HG02943 (cell line): Measurements from ENCODE around the gene TLR9.

Source experiments
- ATAC-seq: cut with Tn5 transposase; IDR thresholded peaks from one replicate; pipeline ENCODE4 v1.9.1; 2021; ENCODE audit warnings: mild to moderate bottlenecking, low read depth, moderate library complexity; ENCODE audit not compliant: unreplicated experiment

TLR9 gene

DNA sequence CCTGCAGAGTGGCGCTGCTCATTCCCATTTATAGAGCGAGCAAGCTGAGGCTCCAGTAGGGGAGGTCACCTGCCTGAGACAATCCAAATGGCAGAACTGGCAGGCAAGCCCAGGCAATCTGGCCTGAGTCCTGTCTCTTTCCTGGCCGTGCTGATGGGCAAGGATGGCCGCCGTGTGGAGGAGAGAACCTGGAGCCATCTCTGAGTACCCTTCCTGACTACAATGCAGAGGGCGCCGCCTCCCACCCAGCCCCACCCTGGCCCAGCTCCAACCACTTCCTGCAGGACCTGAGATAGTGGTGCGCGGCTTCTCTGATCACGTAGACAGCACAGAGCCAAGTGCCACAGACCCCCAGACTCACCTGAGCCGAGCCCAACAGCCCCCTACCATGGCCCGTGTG lies 7.0 kb downstream of the TLR9 start:
- ATAC-seq, result no peak

DNA sequence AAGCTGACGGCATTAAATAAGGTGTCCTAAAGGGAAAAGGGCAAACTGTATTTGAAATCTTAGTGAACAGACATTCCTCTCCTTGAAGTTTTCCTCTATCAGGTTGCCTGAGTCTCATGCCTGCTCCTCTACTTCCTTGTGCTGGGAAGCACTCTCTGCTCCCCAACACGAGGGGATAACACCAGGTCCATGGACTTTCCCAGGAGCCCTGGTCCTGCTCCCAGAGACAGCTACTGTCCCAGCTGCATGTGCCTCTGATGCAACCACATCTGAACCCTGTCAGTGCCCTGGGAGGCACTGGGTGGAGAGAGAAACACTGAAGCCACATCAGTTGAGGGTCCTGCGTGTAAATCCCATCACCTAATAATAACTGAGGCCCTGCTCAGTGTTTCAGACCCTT lies 7.4 kb downstream of the TLR9 start:
- no peak for ATAC-seq

DNA sequence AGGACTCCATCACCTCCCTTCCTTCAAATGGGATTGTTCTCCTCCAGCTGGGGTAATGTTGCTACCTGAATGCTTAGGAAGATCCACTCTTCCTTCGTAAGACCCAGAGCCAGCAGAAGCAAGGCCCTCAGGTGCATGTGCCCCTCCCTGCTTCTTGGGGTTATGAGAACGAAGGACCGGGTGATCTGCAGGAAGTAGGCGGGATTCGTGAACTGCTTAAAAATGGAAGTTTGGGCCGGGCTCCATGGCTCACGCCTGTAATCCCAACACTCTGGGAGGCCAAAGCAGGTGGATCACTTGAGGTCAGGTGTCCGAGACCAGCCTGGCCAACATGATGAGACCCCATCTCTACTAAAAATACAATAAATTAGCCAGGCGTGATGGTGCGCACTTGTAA lies 8.0 kb downstream of the TLR9 start:
- ATAC-seq, result no peak

DNA sequence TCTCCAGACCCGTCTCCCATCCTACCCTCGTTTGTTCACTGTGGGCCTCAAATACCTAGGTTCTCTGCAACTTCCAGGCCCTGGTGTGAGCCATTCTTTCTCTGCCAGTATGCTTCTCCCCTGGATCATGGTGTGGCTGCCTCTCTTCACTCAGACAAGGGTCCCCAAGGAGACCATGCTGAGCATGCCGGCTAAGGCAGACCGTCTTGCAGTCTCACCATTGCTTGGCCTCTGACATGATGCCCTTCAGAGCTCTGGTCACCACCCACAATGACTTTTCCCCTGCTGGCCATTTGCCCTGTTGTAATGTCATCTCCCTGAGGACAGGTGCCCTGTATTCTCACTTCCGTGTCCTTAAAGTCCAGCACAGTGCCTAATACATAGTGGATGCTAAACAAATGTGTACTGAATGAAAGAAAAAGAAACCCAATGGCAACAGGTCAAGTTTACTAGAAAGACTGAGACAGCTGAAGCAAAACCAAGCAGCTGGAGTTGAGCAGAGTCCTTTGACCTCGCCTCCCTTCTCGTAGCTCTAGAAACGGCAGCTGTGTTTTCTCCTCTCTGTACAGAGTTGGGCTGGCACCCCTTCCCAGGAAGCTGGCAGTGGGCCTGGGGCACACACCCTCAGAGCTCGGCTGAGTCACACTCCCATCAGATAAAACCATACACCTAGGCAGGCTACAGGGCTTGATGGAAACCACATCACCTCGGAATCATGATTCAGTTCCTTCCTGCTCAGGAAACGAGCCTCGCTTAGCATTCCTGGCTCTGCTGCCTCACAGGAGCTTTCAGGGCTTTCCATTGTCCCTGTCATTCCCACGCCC lies 8.6 kb downstream of the TLR9 start:
- ATAC-seq, result no peak

DNA sequence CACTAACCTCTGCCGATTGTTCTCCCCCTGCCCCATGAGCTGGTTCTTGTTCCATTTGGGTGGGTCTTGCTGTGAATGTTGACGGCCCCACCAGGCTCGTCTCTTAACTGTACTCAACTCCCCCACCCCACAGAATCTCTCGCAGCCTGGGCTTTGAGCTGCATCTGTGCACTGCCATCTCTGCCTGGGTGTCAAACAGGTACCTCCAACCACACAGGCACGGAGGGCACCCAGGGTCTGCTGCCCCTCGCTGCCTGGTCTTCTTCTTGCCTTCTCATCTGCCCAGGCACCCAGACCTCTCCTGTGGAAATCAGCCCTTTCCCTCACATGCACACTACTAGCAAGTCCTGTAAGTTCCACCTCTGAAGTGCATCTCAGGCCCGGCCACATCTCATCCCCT lies 10.1 kb downstream of the TLR9 start:
- ATAC-seq, result no peak

DNA sequence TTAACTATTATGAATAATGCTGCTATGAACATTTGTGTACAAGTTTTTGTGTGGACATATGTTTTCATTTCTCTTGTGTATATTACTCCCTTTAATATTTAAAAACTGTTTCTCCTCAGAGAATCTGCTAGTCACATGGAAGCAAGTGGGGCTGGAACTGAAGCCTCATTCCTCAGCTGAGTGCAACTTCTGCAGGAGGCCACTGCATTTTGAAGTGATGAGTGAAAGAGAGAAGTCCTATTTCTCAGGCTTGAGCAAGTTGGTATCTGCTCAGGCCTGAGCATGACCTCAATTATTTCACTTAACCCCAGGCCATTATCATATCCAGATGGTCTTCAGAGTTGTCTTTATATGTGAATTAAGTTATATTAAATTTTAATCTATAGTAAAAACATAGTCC lies 11.5 kb downstream of the TLR9 start:
- ATAC-seq, result no peak

DNA sequence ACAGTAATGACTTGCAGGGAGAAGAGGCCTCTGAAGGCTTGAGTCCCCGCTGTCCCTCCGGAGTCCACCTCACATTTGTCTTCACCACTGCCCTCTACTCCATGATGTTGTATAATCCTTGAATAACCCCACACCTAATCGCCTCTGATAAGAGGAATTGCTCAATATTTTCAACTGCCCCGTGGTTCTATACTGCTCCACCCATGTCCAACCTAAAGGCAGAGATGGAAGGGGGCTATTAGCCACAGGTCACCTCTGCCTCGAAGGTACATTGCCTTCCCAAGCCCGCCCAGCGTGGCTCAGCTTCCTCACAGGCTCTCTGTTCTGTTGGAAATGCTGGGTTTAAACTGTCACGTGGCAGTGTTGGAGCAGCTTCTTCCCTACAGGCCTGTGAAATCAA lies 12.4 kb downstream of the TLR9 start:
- ATAC-seq, result no peak

DNA sequence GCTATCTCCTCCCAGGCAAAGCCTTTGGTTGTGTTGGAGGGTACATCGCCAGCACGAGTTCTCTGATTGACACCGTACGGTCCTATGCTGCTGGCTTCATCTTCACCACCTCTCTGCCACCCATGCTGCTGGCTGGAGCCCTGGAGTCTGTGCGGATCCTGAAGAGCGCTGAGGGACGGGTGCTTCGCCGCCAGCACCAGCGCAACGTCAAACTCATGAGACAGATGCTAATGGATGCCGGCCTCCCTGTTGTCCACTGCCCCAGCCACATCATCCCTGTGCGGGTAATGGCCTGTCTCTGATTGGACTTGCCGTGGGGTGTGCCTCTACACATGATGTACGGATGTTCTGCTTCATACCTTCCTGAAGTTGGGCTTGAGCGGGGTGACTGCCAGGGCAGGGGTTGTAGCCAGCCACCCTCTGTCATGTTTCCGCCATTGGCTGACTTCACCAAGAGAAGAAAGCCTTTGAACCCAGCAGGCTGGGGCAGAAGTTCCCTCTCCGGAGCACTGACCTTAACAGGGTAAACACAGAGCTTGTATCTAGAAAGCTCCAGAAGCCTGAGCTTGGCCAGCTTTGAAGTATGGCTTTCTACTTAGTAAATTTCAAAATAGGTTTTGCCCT lies 14.1 kb downstream of the TLR9 start:
- no peak for ATAC-seq

DNA sequence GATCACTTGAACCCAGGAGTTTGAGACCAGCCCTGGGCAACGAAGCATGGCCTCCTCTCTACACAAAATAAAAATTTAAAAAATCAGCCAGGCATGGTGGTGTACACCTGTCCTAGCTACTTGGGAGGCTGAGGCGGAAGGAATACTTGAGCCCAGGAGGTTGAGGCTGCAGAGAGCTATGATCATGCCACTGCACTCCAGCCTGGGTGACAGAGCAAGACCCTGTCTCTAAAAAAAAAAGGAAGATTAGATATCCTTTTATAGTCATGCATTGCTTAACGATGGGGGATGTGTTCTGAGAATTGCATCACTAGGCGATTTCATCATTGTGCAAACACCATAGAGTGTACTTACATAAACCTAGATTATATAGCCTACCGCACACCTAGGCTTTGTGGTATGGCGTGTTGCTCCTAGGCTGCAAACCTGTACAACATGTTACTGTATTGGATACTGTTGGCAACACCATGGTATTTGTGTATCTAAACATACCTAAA lies 14.8 kb downstream of the TLR9 start:
- no peak for ATAC-seq

DNA sequence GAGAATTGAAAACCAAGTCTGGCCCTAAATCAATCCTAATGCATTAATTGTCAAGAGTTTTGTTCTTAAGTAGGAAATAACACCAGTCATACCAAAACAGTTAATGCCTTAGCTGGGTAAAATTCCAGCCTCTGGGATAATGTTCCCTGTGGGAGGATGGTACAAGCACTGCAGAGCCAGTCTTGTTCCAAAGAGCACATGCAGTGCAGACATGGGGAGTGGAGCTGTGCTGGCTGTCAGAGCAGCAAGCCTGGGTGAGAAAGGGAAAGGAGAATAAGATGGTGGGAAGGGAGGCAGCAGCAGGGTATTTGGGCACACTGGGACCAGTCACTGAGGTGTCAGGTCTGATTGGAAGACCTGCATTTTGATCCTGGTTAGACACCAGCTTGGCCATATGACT lies 15.4 kb downstream of the TLR9 start:
- ATAC-seq, result no peak

DNA sequence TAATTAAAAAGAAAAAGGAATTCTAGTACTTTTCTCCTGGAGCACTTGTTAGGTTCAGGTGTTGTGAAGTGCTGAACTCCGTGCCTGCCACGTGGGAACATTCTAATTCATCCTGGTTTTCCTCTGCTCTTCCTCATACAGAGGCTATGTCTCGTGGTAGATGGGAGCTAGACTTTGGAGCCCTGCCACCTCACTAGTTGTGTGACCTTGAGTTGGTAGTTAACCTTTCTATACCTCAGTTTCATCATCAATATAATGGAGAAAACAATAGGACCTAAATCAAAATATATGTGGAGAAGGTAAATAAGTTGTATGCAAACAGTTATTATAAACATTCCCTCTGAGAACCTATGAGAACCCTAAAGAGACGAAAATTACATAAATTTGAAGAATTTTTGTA lies 16.9 kb downstream of the TLR9 start:
- no peak for ATAC-seq

DNA sequence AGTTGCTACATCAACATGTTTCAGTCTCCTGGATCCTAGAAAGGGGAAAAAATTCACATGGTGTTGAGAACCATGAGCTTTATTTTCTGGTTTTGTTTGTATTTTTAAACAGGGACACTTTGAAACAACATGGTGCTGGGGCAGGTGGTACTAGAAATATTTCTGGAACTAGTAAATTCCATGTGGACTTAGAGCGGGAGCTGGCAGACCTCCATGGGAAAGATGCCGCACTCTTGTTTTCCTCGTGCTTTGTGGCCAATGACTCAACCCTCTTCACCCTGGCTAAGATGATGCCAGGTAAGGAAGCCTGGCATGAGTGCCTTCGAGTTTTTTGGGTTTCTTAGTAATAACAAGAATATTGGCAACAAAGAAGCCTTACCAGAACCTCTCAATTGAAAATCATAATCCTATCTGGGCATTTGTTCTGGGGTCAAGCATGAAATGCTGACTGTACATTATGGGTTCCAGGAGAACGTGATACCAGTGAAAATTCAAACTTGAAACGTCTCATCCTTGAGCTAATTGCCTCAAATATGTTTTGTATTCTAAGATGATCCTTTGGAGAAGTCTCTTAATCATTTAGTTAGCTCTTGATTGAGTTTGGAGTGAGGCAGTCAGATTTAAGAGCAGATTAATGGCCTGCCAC lies 19.6 kb downstream of the TLR9 start:
- ATAC-seq, result no peak

DNA sequence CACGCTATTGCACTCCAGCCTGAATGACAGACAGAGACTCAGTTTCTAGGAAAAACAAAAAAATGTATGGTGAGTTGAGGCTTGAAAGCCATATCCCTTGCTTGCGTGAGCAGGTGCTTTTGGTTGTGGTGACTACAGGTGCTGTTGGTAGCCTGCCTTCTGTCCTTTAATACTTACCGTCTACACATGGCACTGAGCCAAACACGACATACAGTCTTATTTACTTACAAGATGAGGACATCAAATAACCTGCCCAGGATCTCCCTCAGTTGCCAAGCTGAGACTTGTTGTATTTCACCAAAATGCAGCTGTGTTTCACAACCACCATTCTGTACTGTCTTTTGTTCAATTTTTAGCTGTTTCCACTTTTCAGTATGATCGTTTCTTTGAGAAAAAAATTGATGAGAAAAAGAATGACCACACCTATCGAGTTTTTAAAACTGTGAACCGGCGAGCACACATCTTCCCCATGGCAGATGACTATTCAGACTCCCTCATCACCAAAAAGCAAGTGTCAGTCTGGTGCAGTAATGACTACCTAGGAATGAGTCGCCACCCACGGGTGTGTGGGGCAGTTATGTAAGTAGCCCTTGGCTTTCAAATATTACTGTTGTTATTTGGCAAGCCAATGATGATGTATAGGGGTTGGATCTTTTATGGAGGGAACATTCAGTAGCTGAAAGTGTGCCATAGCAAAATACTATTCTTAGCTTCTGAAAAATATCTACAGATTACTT lies 20.9 kb downstream of the TLR9 start:
- no peak for ATAC-seq

DNA sequence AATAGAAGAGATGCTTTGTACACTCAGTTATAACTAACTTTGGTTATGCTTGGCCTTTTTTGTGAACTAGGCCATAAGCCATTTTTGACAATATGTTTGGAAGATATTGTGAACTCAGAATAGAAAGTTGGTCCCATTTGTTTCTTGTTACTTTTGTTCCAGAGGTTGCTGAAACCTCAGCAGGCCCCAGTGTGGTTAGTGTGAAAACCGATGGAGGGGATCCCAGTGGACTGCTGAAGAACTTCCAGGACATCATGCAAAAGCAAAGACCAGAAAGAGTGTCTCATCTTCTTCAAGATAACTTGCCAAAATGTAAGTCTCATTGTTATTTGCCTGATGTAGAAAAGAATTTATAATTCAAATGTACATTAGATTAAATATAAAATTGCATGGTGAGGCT lies 21.7 kb downstream of the TLR9 start:
- no peak for ATAC-seq

DNA sequence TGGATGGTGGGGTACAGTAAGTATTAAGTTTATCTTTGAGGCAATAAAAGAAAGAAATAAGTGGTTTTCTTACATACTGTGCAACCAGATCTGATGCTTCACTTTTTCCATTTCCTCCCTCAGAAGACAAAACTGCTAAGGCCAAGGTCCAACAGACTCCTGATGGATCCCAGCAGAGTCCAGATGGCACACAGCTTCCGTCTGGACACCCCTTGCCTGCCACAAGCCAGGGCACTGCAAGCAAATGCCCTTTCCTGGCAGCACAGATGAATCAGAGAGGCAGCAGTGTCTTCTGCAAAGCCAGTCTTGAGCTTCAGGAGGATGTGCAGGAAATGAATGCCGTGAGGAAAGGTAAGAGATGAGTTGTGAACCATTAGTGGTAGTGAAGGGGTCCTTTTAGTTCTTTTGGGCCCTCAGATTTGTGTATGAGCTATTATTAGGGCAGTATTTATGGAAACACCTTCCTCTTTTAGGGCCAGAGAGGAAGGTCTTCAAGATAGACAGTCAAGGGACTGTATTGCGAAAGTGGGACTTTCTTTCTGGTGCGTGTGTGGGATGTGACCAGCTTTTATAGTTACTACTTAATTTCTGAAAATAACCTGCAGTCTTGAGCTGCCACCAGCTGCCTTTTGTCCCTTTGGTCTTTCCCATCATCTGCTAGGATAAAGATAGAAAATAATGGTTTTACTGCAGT lies 22.9 kb downstream of the TLR9 start:
- no peak for ATAC-seq

DNA sequence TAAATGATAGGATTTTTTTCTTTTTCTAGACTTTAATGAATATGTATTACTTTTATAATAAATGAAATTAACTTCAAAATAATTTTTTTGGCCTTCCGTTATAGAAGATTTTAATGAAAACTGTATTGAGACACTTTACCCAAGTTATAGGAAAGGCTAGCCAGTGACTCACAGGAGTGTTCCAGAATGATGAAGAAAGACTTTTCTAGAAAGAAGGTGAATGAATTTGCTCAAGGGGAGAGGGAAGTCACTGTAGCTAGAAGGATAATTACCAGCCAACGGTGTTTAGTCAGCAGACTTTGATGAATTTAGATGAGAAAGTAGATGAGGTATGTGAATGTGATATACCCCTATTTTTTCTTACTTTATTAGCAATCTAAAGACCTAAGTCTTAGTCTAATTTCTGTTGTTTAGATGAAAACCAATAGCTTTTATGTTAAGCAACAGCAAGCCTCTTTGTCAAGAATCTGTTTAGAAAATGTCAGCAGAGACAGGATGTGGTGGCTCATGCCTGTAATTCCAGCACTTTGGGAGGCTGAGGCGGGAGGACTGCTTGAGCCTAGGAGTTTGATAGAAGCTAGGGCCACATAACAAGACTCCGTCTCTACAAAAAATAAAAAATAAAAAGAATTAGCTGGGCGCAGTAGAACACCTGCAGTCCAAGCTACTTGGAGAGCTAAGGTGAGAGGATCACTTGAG lies 24.3 kb downstream of the TLR9 start:
- ATAC-seq, result no peak

DNA sequence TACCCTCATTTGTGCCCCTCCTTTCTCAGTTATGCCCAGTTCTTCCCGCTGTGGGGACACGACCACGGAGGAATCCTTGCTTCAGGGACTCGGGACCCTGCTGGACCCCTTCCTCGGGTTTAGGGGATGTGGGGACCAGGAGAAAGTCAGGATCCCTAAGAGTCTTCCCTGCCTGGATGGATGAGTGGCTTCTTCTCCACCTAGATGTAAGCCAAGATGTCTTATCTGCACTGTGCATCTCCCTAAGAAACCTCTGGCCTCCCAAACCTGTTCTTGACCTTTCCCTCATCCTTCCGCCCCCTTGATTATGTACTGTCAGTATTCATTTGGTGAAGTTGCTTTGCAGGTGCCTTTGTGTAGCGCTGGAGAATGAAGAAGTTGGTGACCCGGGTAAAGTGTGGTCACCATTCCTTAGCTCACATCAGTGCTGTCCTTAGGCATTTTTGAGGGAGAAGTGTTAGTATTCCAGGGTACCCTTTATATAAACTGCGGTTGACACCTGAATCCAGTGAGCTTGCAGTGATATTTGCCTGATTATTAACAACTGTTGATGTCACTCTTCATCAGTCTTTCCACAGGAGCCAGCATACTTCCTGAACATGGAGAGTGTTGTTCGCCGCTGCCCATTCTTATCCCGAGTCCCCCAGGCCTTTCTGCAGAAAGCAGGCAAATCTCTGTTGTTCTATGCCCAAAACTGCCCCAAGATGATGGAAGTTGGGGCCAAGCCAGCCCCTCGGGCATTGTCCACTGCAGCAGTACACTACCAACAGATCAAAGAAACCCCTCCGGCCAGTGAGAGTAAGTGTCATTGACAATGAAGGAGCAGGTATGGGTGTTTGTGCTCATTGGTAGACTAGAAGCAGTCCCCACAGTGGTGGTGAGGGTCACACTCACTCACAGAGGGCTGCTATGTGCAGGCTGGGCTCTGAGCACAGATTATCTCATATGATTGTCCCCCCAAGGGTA lies 26.5 kb downstream of the TLR9 start:
- ATAC-seq, result no peak

DNA sequence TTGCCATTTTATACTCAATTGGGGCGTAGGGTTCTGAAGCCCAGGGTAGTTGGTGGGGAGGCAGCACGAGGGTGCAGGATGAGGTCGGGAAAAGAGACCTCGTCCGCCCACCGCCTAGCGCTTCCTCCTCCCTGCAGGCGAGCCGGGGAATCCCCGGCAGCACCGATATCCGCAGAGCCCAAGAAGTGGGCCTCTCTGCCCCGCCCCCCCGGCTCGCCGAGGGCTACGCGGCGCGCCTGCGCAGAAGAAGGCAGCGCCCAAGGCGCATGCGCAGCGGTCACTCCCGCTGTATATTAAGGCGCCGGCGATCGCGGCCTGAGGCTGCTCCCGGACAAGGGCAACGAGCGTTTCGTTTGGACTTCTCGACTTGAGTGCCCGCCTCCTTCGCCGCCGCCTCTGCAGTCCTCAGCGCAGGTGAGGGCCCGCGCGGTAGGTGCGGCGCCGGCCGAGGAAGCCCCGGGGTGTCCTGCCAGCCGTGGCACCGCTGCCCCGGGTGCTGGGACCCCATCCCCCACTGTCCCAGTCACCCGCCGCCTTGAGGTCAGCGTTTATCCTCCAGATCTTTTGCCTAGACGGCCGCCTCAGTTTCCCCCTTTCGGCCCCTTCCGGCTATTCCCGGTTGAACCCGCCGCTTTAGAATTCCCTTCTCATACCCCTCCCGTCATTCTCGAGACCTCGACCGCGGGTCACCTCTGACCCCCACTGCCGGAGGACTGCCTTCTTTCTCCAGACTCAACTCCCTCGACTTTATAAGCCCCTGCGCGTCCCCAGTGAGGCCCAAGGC lies 27.4 kb downstream of the TLR9 start, which contains the start of gene ALAS1:
Gene ALAS1, plus strand, starts transcription at position 319 of the 784 bp plus-strand sequence. CDS start 1,082 bp downstream, outside the sequence.
- peak; percentile 81 for ATAC-seq
